ENCODE results near the gene USH2A. TPM values are rescaled to one million over a fixed set of nuclear protein-coding genes. Genes with fewer than 3 reads are reported as not detected.

USH2A gene
- total RNA-seq, 4 donors from 2014 or later: under 0.01 to 2.0 (median 0.22) TPM; not detected in 1

GRCh38 chr1:216095400-216095799 lies 327.8 kb downstream of the USH2A start:
- intact Hi-C loops (cut with DNase I): no loop called here
- no peak for TF ChIP-seq CTCF (IDR thresholded peaks at IDR 0.05)
- no peak for TF ChIP-seq POLR2A (IDR thresholded peaks at IDR 0.05)
- H3K4me3 ChIP-seq (replicated peaks in 1 of 3): no peak overlapping the region
- H3K36me3 ChIP-seq: no peaks in the 10 kb centered on the region
- H3K4me1 ChIP-seq: no peaks in the 10 kb centered on the region
- H3K27me3 ChIP-seq: no peaks in the 10 kb centered on the region
- H3K27ac ChIP-seq: no peak overlapping the region
- H3K9me3 ChIP-seq: no peaks in the 10 kb centered on the region
- 73 to 76% methylated on average over 4 of the region's 4 CpGs for WGBS, 2 donors
- no peak for DNase-seq

- no peak for TF ChIP-seq CTCF (IDR thresholded peaks at IDR 0.05)
- TF ChIP-seq POLR2A (IDR thresholded peaks at IDR 0.05): no peak
- H3K4me1 ChIP-seq: no peaks in the 10 kb centered on the region
- no peak overlapping the region for H3K4me3 ChIP-seq (replicated peaks in 1 of 3)
- no peaks in the 10 kb centered on the region for H3K36me3 ChIP-seq
- no peaks in the 10 kb centered on the region for H3K9me3 ChIP-seq
- WGBS, 2 donors: 92 to 93% methylated on average over 6 of the region's 6 CpGs
- intact Hi-C loops (cut with DNase I): no loop called here
- DNase-seq: no peak
- no peaks in the 10 kb centered on the region for H3K27me3 ChIP-seq
- no peak overlapping the region for H3K27ac ChIP-seq
These were observed 332.7 kb downstream of the USH2A start for GRCh38 chr1:216090556-216090955.

- Histone ChIP-seq H3K4me3 (replicated peaks in 1 of 3) (no peak overlapping the region), H3K4me1 (no peaks in the 10 kb centered on the region), H3K27me3 (no peaks in the 10 kb centered on the region), H3K9me3 (no peaks in the 10 kb centered on the region), H3K27ac (no peak overlapping the region), H3K36me3 (no peaks in the 10 kb centered on the region)
- intact Hi-C loops (cut with DNase I): no loop called here
- no peak for DNase-seq
- no peak for TF ChIP-seq POLR2A (IDR thresholded peaks at IDR 0.05)
- no peak for TF ChIP-seq CTCF (IDR thresholded peaks at IDR 0.05)
- WGBS, 2 donors: 89 to 93% methylated on average over 3 of the region's 3 CpGs
These were observed 336.6 kb downstream of the USH2A start for GRCh38 chr1:216086678-216087077.

- no peak overlapping the region for H3K4me3 ChIP-seq (replicated peaks in 1 of 3)
These were observed 341.8 kb downstream of the USH2A start for GRCh38 chr1:216081445-216081844.

GRCh38 chr1:216076751-216077150 lies 346.5 kb downstream of the USH2A start:
- Histone ChIP-seq H3K4me3 (replicated peaks in 1 of 3) (no peak overlapping the region), H3K27ac (no peak overlapping the region), H3K9me3 (no peaks in the 10 kb centered on the region), H3K27me3 (no peaks in the 10 kb centered on the region), H3K36me3 (no peaks in the 10 kb centered on the region), H3K4me1 (no peaks in the 10 kb centered on the region)
- intact Hi-C loops (cut with DNase I): no loop called here
- WGBS, 2 donors: 74 to 76% methylated on average over 2 of the region's 2 CpGs
- no peak for DNase-seq
- no peak for TF ChIP-seq POLR2A (IDR thresholded peaks at IDR 0.05)
- TF ChIP-seq CTCF (IDR thresholded peaks at IDR 0.05): no peak

More at GRCh38 chr1:216081445-216081844, 341.8 kb downstream of the USH2A start:
- Histone ChIP-seq H3K36me3 (no peaks in the 10 kb centered on the region), H3K27me3 (no peaks in the 10 kb centered on the region), H3K27ac (no peak overlapping the region), H3K4me1 (no peaks in the 10 kb centered on the region), H3K9me3 (no peaks in the 10 kb centered on the region)
- no peak for DNase-seq
- intact Hi-C loops (cut with DNase I): no loop called here
- 70 to 79% methylated on average over 5 of the region's 5 CpGs for WGBS, 2 donors
- TF ChIP-seq CTCF (IDR thresholded peaks at IDR 0.05): no peak
- TF ChIP-seq POLR2A (IDR thresholded peaks at IDR 0.05): no peak
